Tibial artery (tissue), 4 donors: ENCODE data around the gene SAMD13.

Source experiments
- DNase-seq, 2 donors: peaks; one replicate each; pipeline ENCODE4 v3.0.0-alpha.2; 2019
- H3K27ac ChIP-seq, 2 donors: fragments of 200-600 bp; sonication (generic) in 1 of 2; 1 replicate in 1 of 2; 2 replicates in 1 of 2; pipeline ENCODE4 v1.5.1; 2018 to 2019; ENCODE audit warnings: mild to moderate bottlenecking in 1 of 2
- H3K27me3 ChIP-seq, 2 donors: fragments of 200-600 bp; sonication (generic) in 1 of 2; one replicate each; pipeline versions ENCODE4 v1.5.1 to v1.6.0; 2016 to 2019
- H3K36me3 ChIP-seq, 3 donors: fragments of 200-600 bp; sonication (generic) in 2 of 3; one replicate each; pipeline ENCODE4 v1.5.1; 2016 to 2019; ENCODE audit warnings: mild to moderate bottlenecking in 2 of 3
- H3K4me1 ChIP-seq, 4 donors: fragments of 200-600 bp; sonication (generic) in 2 of 4; 1 replicate in 3 of 4; 2 replicates in 1 of 4; pipeline ENCODE4 v1.5.1; 2016 to 2019
- H3K4me3 ChIP-seq, 2 donors: fragments of 200-600 bp; sonication (generic) in 1 of 2; 1 replicate in 1 of 2; 2 replicates in 1 of 2; pipeline ENCODE4 v1.5.1; 2018 to 2019; ENCODE audit warnings: mild to moderate bottlenecking in 2 of 2
- H3K9me3 ChIP-seq, 3 donors: fragments of 200-600 bp; sonication (generic) in 1 of 3; one replicate each; pipeline ENCODE4 v1.5.1; 2016 to 2019
- intact Hi-C: fragments of 100-400 bp; cut with DNase I; formaldehyde crosslinking; loops from one replicate; pipeline ENCODE4 v1.15.0; 2023; ENCODE audit warnings: low total_unique reads
- TF ChIP-seq, protein P1 (sequence below), 2 experiments: fragments of 200-600 bp in 1 of 2; fragments of 450-650 bp in 1 of 2; IDR thresholded peaks; one replicate each; pipeline ENCODE4 v1.5.1; 2017 to 2019; ENCODE audit warnings: antibody characterized with exemption in 2 of 2, mild to moderate bottlenecking in 1 of 2, moderate library complexity in 1 of 2

Gene SAMD13

DNA sequence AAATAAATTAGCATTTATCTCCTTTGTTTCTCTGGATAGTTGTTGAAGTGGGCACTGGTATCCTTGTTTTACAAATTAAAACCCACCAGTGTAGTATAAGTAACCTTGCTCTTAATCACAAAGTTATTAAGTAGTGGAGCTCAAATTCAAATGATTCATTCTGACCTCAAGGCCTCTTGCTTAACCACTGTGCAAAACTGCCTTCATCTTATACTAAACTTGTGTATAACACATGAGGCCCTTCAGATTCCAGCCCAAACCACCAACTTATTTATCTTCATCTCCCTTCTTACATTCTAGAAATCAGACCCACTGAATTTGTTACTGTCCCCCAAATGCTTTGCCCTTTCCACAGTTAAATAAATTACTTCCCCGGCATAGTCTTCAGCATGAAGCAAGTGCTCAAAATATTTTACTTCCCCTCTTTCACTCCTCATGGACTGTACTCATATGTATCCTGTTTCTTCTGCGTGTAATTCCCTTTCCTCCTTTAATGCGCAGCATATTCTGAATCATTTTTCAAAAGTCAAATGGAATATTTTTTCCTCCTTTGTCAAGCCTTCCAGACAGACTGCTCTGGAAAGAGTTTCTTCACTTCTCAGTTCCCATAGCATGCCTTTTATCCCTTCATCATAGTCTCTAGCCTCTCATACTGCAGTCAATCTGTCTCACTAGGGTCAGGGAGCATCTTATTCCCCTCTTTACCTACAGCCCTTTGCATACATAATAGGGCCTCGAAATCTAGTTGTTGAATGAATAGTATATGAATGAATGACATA is 77.8 kb downstream of the SAMD13 start:
- Histone ChIP-seq H3K9me3 (no peaks in the 10 kb centered on the region), H3K27ac (no peak overlapping the region), H3K36me3 (no peaks in the 10 kb centered on the region), H3K4me1 (peaks cover 0 to 35% (median 14%) of the 10 kb centered on the region in 4 donors), H3K4me3 (no peak overlapping the region), H3K27me3 (no peaks in the 10 kb centered on the region)
- intact Hi-C loops, result no loop called here
- TF ChIP-seq, protein P1, sequence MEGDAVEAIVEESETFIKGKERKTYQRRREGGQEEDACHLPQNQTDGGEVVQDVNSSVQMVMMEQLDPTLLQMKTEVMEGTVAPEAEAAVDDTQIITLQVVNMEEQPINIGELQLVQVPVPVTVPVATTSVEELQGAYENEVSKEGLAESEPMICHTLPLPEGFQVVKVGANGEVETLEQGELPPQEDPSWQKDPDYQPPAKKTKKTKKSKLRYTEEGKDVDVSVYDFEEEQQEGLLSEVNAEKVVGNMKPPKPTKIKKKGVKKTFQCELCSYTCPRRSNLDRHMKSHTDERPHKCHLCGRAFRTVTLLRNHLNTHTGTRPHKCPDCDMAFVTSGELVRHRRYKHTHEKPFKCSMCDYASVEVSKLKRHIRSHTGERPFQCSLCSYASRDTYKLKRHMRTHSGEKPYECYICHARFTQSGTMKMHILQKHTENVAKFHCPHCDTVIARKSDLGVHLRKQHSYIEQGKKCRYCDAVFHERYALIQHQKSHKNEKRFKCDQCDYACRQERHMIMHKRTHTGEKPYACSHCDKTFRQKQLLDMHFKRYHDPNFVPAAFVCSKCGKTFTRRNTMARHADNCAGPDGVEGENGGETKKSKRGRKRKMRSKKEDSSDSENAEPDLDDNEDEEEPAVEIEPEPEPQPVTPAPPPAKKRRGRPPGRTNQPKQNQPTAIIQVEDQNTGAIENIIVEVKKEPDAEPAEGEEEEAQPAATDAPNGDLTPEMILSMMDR (IDR thresholded peaks at IDR 0.05), result no peak
- DNase-seq, result no peak

DNA sequence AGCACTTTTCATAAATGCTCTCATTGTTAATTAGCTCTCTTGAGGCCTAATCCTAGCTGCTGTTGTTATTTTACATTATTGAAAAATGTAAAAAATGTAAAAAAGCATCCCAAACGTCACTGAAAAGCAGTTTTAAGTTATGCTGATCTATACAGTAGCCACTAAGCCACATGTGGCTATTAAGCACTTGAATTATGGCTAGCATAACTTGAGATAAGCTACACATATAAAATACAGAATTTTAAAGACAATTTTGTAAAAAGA is 78.3 kb downstream of the SAMD13 start:
- no peak for DNase-seq
- Histone ChIP-seq H3K9me3 (no peaks in the 10 kb centered on the region), H3K4me3 (no peak overlapping the region), H3K36me3 (no peaks in the 10 kb centered on the region), H3K4me1 (peaks cover 0 to 30% (median 11%) of the 10 kb centered on the region in 4 donors), H3K27ac (no peak overlapping the region), H3K27me3 (no peaks in the 10 kb centered on the region)
- intact Hi-C loops, result no loop called here
- TF ChIP-seq, protein P1 (IDR thresholded peaks at IDR 0.05), result no peak

DNA sequence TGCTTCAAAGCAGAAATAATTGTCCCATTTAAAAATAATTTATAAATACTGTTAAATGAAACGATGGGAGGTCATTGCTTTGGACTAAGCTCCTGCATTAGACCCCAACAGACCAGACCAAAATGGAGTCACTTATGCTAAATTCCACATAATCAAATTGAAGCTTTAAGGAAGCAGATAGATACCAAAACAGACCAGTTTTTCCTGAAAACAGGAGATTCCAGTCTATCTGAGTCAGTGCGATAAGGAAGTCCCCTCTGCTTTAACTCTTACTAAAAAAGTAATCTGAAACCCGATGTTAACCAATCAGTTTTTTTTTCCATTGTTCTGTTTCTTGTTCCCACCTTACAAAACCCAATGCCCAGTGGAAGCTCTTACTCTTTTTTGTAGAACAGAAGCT is 80.6 kb downstream of the SAMD13 start:
- no peak overlapping the region for H3K27ac ChIP-seq
- H3K9me3 ChIP-seq, result no peaks in the 10 kb centered on the region
- TF ChIP-seq, protein P1 (IDR thresholded peaks at IDR 0.05), result no peak
- no peaks in the 10 kb centered on the region for H3K27me3 ChIP-seq
- H3K36me3 ChIP-seq, result no peaks in the 10 kb centered on the region
- no peak overlapping the region for H3K4me3 ChIP-seq
- DNase-seq, result no peak
- H3K4me1 ChIP-seq, result peaks cover 0 to 9% (median 6%) of the 10 kb centered on the region in 4 donors
- intact Hi-C loops, result no loop called here

DNA sequence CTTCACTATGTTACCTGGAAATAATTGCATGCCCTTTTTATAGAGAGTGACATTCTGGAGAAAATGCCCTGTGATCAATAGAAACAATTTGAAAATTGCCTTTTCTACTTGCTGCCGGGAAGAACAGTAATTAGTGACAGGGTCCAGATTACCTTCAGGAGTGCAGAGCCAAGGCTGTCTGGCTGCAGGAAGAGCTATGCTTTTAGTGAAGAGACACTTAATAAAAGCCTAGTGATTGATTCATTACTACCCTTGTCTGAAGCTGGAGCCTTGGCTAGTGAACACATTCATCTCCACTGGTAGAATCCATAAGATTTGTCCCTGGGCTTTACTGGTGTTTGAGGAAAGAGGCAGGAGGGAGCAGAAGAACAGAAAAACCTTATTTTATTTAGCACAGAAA is 83.8 kb downstream of the SAMD13 start:
- no peaks in the 10 kb centered on the region for H3K36me3 ChIP-seq
- H3K27me3 ChIP-seq, result no peaks in the 10 kb centered on the region
- H3K4me1 ChIP-seq, result no peaks in the 10 kb centered on the region
- TF ChIP-seq, protein P1 (IDR thresholded peaks at IDR 0.05), result no peak
- H3K9me3 ChIP-seq, result no peaks in the 10 kb centered on the region
- DNase-seq, result no peak
- H3K27ac ChIP-seq, result no peak overlapping the region
- intact Hi-C loops, result no loop called here
- H3K4me3 ChIP-seq, result no peak overlapping the region

DNA sequence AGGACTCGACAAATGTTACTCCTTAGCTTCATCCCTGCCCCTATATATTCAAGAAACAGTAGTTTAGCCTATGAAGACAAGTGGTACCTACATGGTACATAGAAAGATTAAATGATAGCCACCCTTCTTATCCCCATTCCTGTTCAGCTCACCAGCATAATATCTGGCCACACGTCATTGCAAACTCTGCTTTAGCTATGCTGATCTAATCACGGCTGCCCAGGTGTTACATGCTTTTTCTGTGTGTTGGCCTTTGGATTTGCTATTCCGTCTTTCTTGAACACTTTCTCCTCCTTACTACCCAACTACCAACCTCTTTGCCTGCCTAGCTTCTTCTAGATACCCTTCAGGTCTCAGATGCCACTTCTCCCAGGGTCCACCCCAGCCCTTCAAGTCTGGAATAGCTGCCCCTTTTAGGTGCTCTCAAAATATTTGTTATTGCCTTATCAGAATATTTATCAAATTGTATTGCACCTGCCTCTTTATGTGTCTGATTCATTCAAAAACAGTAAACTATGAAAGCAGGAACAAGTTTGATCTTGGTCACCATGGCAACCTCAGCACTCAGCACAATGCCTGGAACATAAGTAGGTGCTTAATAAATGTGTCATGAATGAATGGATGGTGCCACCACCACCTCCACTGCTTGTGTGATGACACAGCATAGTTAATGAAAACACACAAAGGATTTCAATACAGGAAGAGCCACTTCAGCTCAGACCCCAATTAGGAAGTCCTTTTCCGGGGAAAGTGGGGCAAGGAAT is 85.4 kb downstream of the SAMD13 start:
- intact Hi-C loops, result no loop called here
- Histone ChIP-seq H3K27ac (no peak overlapping the region), H3K27me3 (no peaks in the 10 kb centered on the region), H3K36me3 (no peaks in the 10 kb centered on the region), H3K9me3 (no peaks in the 10 kb centered on the region), H3K4me1 (no peaks in the 10 kb centered on the region), H3K4me3 (no peak overlapping the region)
- TF ChIP-seq, protein P1 (IDR thresholded peaks at IDR 0.05), result no peak
- DNase-seq, result no peak
